ENCODE results near the gene CATSPER1.

CATSPER1 gene

DNA sequence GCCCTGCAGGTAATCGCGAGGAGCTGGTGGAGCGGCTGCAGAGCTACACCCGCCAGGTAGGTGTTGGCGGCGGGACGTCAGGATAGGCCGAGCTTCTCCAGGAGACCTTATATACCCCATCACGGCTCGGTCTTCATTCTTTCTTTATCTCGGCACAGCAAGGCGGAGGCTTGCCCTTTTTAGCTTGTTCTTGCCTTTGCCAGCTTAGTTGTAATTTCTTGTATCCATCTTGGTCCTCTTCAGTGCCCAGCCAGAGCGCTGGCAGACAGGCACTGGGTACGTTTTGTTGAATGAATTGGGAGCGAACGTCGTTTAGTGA is 26.3 kb upstream of the CATSPER1 start:
- H3K4me3 ChIP-seq (ENCODE audit: low read depth in 1 of 5, low read length in 5 of 5): peak overlapping the region; percentile 87 to 99 (median 94)
- peaks cover 0 to 31% (median 26%) of the 10 kb centered on the region in 5 donors for H3K36me3 ChIP-seq (ENCODE audit: control insufficient read depth in 5 of 5, insufficient read depth in 5 of 5, low read length in 5 of 5)
- H3K9ac ChIP-seq (ENCODE audit: low read length in 5 of 5): peak overlapping the region; percentile 93 to 99 (median 99)
- H3K27ac ChIP-seq (ENCODE audit: low read depth, low read length): peak overlapping the region; percentile 88
- H3K27me3 ChIP-seq (ENCODE audit: control insufficient read depth in 5 of 5, insufficient read depth in 4 of 5, low read length in 5 of 5): peaks cover 0 to 16% (median 11%) of the 10 kb centered on the region in 5 donors
- H3K4me1 ChIP-seq (ENCODE audit: control insufficient read depth in 5 of 5, insufficient read depth in 5 of 5, low read length in 5 of 5): peaks cover 0 to 48% (median 34%) of the 10 kb centered on the region in 5 donors
- H3K9me3 ChIP-seq (ENCODE audit: control insufficient read depth in 5 of 5, low read length in 5 of 5): no peaks in the 10 kb centered on the region

GRCh38 chr11:66051766-66052663 is 25.7 kb upstream of the CATSPER1 start, which contains the start of gene SF3B2:
Gene SF3B2, plus strand, starts transcription at chr11:66052364. Its CDS starts 21 bp downstream, at chr11:66052385.
- H3K36me3 ChIP-seq (ENCODE audit: control insufficient read depth in 5 of 5, insufficient read depth in 5 of 5, low read length in 5 of 5): peaks cover 0 to 25% (median 21%) of the 10 kb centered on the region in 5 donors
- H3K27me3 ChIP-seq (ENCODE audit: control insufficient read depth in 5 of 5, insufficient read depth in 4 of 5, low read length in 5 of 5): peaks cover 0 to 19% (median 13%) of the 10 kb centered on the region in 5 donors
- H3K9me3 ChIP-seq (ENCODE audit: control insufficient read depth in 5 of 5, low read length in 5 of 5): no peaks in the 10 kb centered on the region
- H3K4me1 ChIP-seq (ENCODE audit: control insufficient read depth in 5 of 5, insufficient read depth in 5 of 5, low read length in 5 of 5): peaks cover 0 to 48% (median 34%) of the 10 kb centered on the region in 5 donors
- H3K27ac ChIP-seq (ENCODE audit: low read depth, low read length): peak within 1 kb of the TSS; percentile 88
- peak within 1 kb of the TSS; percentile 93 to 99 (median 99) for H3K9ac ChIP-seq (ENCODE audit: low read length in 5 of 5)
- H3K4me3 ChIP-seq (ENCODE audit: low read depth in 1 of 5, low read length in 5 of 5): peak within 1 kb of the TSS; percentile 87 to 99 (median 94)

DNA sequence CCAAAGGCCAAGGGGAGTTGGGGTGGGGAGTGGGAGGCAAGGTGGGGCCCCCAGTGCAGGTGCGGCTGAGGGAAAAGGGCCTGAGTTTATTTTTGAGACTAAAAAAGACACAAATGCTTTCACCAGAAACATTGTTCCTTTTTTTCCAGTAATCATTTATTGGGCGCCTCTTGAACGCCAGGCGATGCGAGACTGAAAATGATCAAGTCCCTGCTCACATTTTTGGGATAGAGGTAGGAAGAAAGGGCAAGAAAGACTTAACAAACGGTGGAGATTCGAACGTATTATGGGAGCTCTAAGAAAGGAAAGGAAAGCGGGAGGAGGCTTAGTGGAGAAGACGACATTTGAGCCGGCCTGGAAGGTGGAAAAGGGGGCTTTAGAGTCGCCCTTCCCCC is 25.1 kb upstream of the CATSPER1 start:
- no peaks in the 10 kb centered on the region for H3K9me3 ChIP-seq (ENCODE audit: control insufficient read depth in 5 of 5, low read length in 5 of 5)
- H3K9ac ChIP-seq (ENCODE audit: low read length in 5 of 5): peak overlapping the region; percentile 35 to 99 (median 99)
- peaks cover 0 to 19% (median 13%) of the 10 kb centered on the region in 5 donors for H3K27me3 ChIP-seq (ENCODE audit: control insufficient read depth in 5 of 5, insufficient read depth in 4 of 5, low read length in 5 of 5)
- H3K27ac ChIP-seq (ENCODE audit: low read depth, low read length): peak overlapping the region; percentile 88
- peaks cover 0 to 42% (median 34%) of the 10 kb centered on the region in 5 donors for H3K4me1 ChIP-seq (ENCODE audit: control insufficient read depth in 5 of 5, insufficient read depth in 5 of 5, low read length in 5 of 5)
- H3K36me3 ChIP-seq (ENCODE audit: control insufficient read depth in 5 of 5, insufficient read depth in 5 of 5, low read length in 5 of 5): peaks cover 0 to 19% (median 14%) of the 10 kb centered on the region in 5 donors
- peak overlapping the region; percentile 54 to 99 (median 90) for H3K4me3 ChIP-seq (ENCODE audit: low read depth in 1 of 5, low read length in 5 of 5)

GRCh38 chr11:66050581-66051231 is 24.4 kb upstream of the CATSPER1 start:
- no peaks in the 10 kb centered on the region for H3K9me3 ChIP-seq (ENCODE audit: control insufficient read depth in 5 of 5, low read length in 5 of 5)
- peaks cover 0 to 39% (median 35%) of the 10 kb centered on the region in 5 donors for H3K4me1 ChIP-seq (ENCODE audit: control insufficient read depth in 5 of 5, insufficient read depth in 5 of 5, low read length in 5 of 5)
- peaks cover 0 to 14% (median 12%) of the 10 kb centered on the region in 5 donors for H3K36me3 ChIP-seq (ENCODE audit: control insufficient read depth in 5 of 5, insufficient read depth in 5 of 5, low read length in 5 of 5)
- H3K4me3 ChIP-seq (ENCODE audit: low read depth in 1 of 5, low read length in 5 of 5): no peak overlapping the region
- H3K27ac ChIP-seq (ENCODE audit: low read depth, low read length): peak overlapping the region; percentile 88
- H3K27me3 ChIP-seq (ENCODE audit: control insufficient read depth in 5 of 5, insufficient read depth in 4 of 5, low read length in 5 of 5): peaks cover 0 to 19% (median 13%) of the 10 kb centered on the region in 5 donors
- H3K9ac ChIP-seq (ENCODE audit: low read length in 5 of 5): peak overlapping the region in 1 of 5 donors; percentile 99

GRCh38 chr11:66048547-66049323 is 22.5 kb upstream of the CATSPER1 start, which contains the start of gene GAL3ST3:
Gene GAL3ST3, minus strand, starts transcription at chr11:66049161. Its CDS starts 3,746 bp downstream, at chr11:66045415.
- Histone ChIP-seq H3K4me3 (ENCODE audit: low read depth in 1 of 5, low read length in 5 of 5) (no peak within 1 kb of the TSS), H3K27ac (ENCODE audit: low read depth, low read length) (no peak within 1 kb of the TSS), H3K27me3 (ENCODE audit: control insufficient read depth in 5 of 5, insufficient read depth in 4 of 5, low read length in 5 of 5) (peaks cover 0 to 19% (median 13%) of the 10 kb centered on the region in 5 donors), H3K36me3 (ENCODE audit: control insufficient read depth in 5 of 5, insufficient read depth in 5 of 5, low read length in 5 of 5) (no peaks in the 10 kb centered on the region), H3K9me3 (ENCODE audit: control insufficient read depth in 5 of 5, low read length in 5 of 5) (no peaks in the 10 kb centered on the region), H3K4me1 (ENCODE audit: control insufficient read depth in 5 of 5, insufficient read depth in 5 of 5, low read length in 5 of 5) (peaks cover 0 to 33% (median 28%) of the 10 kb centered on the region in 5 donors), H3K9ac (ENCODE audit: low read length in 5 of 5) (no peak within 1 kb of the TSS)

GRCh38 chr11:66047541-66048365 is 21.5 kb upstream of the CATSPER1 start:
- Histone ChIP-seq H3K27me3 (ENCODE audit: control insufficient read depth in 5 of 5, insufficient read depth in 4 of 5, low read length in 5 of 5) (peaks cover 0 to 19% (median 13%) of the 10 kb centered on the region in 5 donors), H3K4me1 (ENCODE audit: control insufficient read depth in 5 of 5, insufficient read depth in 5 of 5, low read length in 5 of 5) (peaks cover 0 to 23% (median 20%) of the 10 kb centered on the region in 5 donors), H3K9me3 (ENCODE audit: control insufficient read depth in 5 of 5, low read length in 5 of 5) (no peaks in the 10 kb centered on the region), H3K27ac (ENCODE audit: low read depth, low read length) (no peak overlapping the region), H3K9ac (ENCODE audit: low read length in 5 of 5) (no peak overlapping the region), H3K4me3 (ENCODE audit: low read depth in 1 of 5, low read length in 5 of 5) (no peak overlapping the region), H3K36me3 (ENCODE audit: control insufficient read depth in 5 of 5, insufficient read depth in 5 of 5, low read length in 5 of 5) (no peaks in the 10 kb centered on the region)

DNA sequence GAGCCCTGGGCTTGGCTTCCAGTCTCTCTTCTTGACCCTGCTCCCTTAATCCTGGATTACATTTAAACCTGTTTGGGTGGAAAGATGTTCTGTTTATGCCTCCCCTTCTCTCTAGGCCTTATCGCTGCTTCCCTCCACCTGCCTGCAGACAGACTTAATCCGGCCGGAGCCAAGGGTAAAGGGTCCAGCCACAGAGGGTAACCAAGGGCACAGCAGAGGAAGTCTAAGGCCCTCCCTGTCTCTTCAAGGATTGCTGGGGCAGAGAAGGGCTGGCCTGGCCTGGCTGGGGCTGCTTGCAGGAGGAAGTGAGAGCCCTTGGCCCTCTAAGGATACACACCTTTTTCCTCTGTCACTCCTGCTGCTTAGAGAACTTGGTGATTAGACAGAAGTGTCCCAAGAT is 20.6 kb upstream of the CATSPER1 start:
- Histone ChIP-seq H3K4me3 (ENCODE audit: low read depth in 1 of 5, low read length in 5 of 5) (no peak overlapping the region), H3K9ac (ENCODE audit: low read length in 5 of 5) (no peak overlapping the region), H3K27ac (ENCODE audit: low read depth, low read length) (no peak overlapping the region), H3K9me3 (ENCODE audit: control insufficient read depth in 5 of 5, low read length in 5 of 5) (no peaks in the 10 kb centered on the region), H3K27me3 (ENCODE audit: control insufficient read depth in 5 of 5, insufficient read depth in 4 of 5, low read length in 5 of 5) (peaks cover 0 to 19% (median 13%) of the 10 kb centered on the region in 5 donors), H3K36me3 (ENCODE audit: control insufficient read depth in 5 of 5, insufficient read depth in 5 of 5, low read length in 5 of 5) (no peaks in the 10 kb centered on the region), H3K4me1 (ENCODE audit: control insufficient read depth in 5 of 5, insufficient read depth in 5 of 5, low read length in 5 of 5) (peaks cover 0 to 18% (median 17%) of the 10 kb centered on the region in 5 donors)

- Histone ChIP-seq H3K9me3 (ENCODE audit: control insufficient read depth in 5 of 5, low read length in 5 of 5) (no peaks in the 10 kb centered on the region), H3K27ac (ENCODE audit: low read depth, low read length) (no peak overlapping the region), H3K4me1 (ENCODE audit: control insufficient read depth in 5 of 5, insufficient read depth in 5 of 5, low read length in 5 of 5) (peaks cover 0 to 17% (median 8%) of the 10 kb centered on the region in 5 donors), H3K9ac (ENCODE audit: low read length in 5 of 5) (no peak overlapping the region), H3K36me3 (ENCODE audit: control insufficient read depth in 5 of 5, insufficient read depth in 5 of 5, low read length in 5 of 5) (no peaks in the 10 kb centered on the region), H3K4me3 (ENCODE audit: low read depth in 1 of 5, low read length in 5 of 5) (no peak overlapping the region), H3K27me3 (ENCODE audit: control insufficient read depth in 5 of 5, insufficient read depth in 4 of 5, low read length in 5 of 5) (peaks cover 0 to 19% (median 13%) of the 10 kb centered on the region in 5 donors)
These were observed 18.9 kb upstream of the CATSPER1 start for GRCh38 chr11:66045177-66045639.

DNA sequence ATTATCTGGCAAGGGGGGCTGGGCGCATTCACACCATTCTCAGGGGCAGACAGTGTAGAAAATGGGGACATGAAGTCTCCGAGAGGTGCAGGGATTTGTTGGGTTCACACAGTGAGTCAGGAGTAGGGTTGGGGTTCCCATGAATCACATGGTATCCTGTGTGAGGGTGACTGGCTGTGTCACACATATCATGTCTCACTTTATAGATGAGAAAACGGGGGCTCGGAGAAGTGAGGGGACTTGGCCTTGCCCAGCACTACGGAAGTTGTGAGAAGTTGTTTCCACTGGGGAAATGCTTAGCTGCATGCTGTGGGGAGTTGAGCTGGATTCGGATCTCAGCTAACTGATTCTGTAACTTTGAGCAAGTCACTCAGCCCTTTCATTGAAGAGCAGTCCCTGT is 18.5 kb upstream of the CATSPER1 start:
- no peaks in the 10 kb centered on the region for H3K36me3 ChIP-seq (ENCODE audit: control insufficient read depth in 5 of 5, insufficient read depth in 5 of 5, low read length in 5 of 5)
- H3K4me3 ChIP-seq (ENCODE audit: low read depth in 1 of 5, low read length in 5 of 5): no peak overlapping the region
- peaks cover 0 to 17% (median 13%) of the 10 kb centered on the region in 5 donors for H3K27me3 ChIP-seq (ENCODE audit: control insufficient read depth in 5 of 5, insufficient read depth in 4 of 5, low read length in 5 of 5)
- H3K4me1 ChIP-seq (ENCODE audit: control insufficient read depth in 5 of 5, insufficient read depth in 5 of 5, low read length in 5 of 5): peaks cover 0 to 21% (median 8%) of the 10 kb centered on the region in 5 donors
- H3K9me3 ChIP-seq (ENCODE audit: control insufficient read depth in 5 of 5, low read length in 5 of 5): no peaks in the 10 kb centered on the region
- no peak overlapping the region for H3K27ac ChIP-seq (ENCODE audit: low read depth, low read length)
- H3K9ac ChIP-seq (ENCODE audit: low read length in 5 of 5): no peak overlapping the region
